WERI-Rb-1 (cell line): ENCODE data around the gene NCOA4.
A peak's percentile ranks its signal among the peaks of the same experiment; 100 is the strongest.

Source experiments
- DNase-seq: peaks from one replicate; pipeline ENCODE4 v3.0.0-alpha.2; 2020
- H3K27ac ChIP-seq: fragments of 250-450 bp; sonication (Bioruptor Pico); 2 replicates; pipeline ENCODE4 v1.5.1; 2020; ENCODE audit warnings: mild to moderate bottlenecking, moderate library complexity
- H3K27me3 ChIP-seq: fragments of 250-450 bp; sonication (Bioruptor Pico); 2 replicates; pipeline ENCODE4 v1.5.1; 2021; ENCODE audit warnings: mild to moderate bottlenecking, low read depth, moderate library complexity; ENCODE audit not compliant: insufficient read depth, severe bottlenecking
- H3K36me3 ChIP-seq: fragments of 250-450 bp; sonication (Bioruptor Pico); 2 replicates; pipeline ENCODE4 v1.5.1; 2020; ENCODE audit warnings: mild to moderate bottlenecking, moderate library complexity
- H3K4me3 ChIP-seq: 2 replicates; pipeline ENCODE4 v1.5.1; 2011; ENCODE audit warnings: low read depth, mild to moderate bottlenecking, control low read depth, low read length
- H3K9me3 ChIP-seq: fragments of 250-450 bp; sonication (Bioruptor Pico); 2 replicates; pipeline ENCODE4 v1.5.1; 2021; ENCODE audit warnings: mild to moderate bottlenecking, moderate library complexity; ENCODE audit not compliant: severe bottlenecking
- CTCF ChIP-seq: IDR thresholded peaks from 2 replicates; pipeline ENCODE4 v1.5.1; 2011; ENCODE audit warnings: low read depth, mild to moderate bottlenecking, control low read depth, inconsistent platforms, low read length

NCOA4 gene

GRCh38 chr10:46030091-46030937, at the start of gene NCOA4:
NCOA4 (minus strand) TSS chr10:46030623; CDS start chr10:46016680, 13,943 bp downstream.
- DNase-seq, result peak; percentile 98
- Histone ChIP-seq H3K9me3 (no peaks in the 10 kb centered on the region), H3K4me3 (peak within 1 kb of the TSS; percentile 83), H3K36me3 (no peaks in the 10 kb centered on the region; the same call in 1 of the 2 replicates), H3K27me3 (no peaks in the 10 kb centered on the region), H3K27ac (peak within 1 kb of the TSS; percentile 86)
- TF ChIP-seq CTCF, result peak; percentile 79

DNA sequence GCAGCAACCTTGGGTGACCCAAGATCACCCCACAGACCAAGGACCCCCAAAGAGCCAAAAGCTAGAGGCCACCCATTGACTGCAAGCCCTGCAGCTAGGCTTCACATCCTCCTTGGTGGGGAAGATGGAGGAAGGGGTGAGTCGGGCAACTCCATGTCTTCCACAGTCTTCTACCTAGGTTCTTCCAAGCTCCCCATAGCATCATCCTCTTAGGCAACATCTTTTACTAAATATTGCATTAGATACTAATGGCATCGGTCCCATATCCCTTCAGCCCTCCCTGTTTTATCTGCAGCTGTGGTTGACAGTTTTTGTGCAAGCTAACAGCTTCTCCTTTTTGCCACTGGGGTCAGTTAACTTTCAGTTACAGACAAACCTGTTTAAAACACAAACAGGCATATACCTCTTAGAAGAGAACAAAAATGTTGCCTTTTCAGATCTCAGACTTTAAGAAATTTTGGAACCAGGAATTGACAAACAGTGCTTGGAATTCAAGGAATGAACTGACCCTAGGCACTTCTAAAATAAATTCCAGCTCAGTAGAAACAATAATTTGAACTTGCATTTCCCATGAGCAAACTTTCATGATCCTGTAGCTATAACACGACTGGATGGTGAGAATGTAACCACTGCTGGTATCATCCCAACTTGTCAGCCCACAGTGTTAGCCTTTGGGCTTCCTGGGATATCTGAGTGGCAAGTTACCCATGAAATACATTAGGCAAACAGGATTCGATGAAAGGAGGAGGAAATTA, 49.6 kb upstream of the NCOA4 start:
- Histone ChIP-seq H3K27ac (no peak overlapping the region), H3K36me3 (no peaks in the 10 kb centered on the region), H3K9me3 (no peaks in the 10 kb centered on the region), H3K27me3 (no peaks in the 10 kb centered on the region), H3K4me3 (no peak overlapping the region)
- no peak for TF ChIP-seq CTCF
- DNase-seq, result no peak

GRCh38 chr10:46077731-46078413, 47.4 kb upstream of the NCOA4 start:
- Histone ChIP-seq H3K27me3 (no peaks in the 10 kb centered on the region), H3K27ac (no peak overlapping the region), H3K9me3 (no peaks in the 10 kb centered on the region), H3K4me3 (no peak overlapping the region), H3K36me3 (no peaks in the 10 kb centered on the region)
- TF ChIP-seq CTCF, result no peak
- no peak for DNase-seq

DNA sequence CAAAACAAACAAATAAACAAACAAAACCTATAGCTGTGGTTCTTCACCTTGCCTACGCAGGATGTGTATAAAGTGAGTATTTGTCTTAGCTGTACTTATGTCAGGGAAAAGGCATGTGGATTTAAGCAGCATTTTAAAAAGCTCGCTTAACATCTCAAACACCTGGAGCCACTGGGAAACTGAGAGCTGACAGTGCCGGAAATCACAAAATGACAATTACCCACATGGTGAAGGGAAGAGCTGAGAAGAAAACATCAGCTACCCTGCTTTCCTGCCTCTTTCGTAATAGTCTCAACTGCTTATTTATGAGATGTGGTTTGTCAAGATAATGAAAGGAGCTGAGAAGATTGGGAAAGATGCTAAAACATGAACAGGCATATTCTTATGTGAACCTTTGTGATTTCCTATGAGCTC, 46.7 kb upstream of the NCOA4 start:
- H3K27me3 ChIP-seq, result no peaks in the 10 kb centered on the region
- H3K36me3 ChIP-seq, result no peaks in the 10 kb centered on the region
- no peak for TF ChIP-seq CTCF
- H3K4me3 ChIP-seq, result no peak overlapping the region
- no peak overlapping the region for H3K27ac ChIP-seq
- H3K9me3 ChIP-seq, result no peaks in the 10 kb centered on the region
- no peak for DNase-seq

DNA sequence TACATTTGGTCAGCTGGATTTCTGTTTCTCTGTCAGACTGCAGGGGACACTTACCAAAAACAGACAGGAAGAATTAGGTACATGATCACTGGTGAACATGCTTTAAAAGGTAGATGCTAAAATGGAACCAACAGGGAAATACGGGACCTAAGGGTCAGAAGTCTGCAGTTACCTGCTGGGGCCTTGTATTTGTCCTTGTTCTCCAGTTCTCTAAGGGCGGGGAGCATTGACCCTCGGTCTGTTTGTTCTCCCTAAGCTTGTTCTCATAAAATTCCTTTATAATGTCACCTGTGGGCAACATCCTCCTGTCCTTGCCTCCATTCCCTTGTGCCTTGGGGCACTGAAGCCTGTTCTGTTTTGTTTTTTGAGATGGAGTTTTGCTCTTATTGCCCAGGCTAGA, 45.4 kb upstream of the NCOA4 start:
- Histone ChIP-seq H3K36me3 (no peaks in the 10 kb centered on the region), H3K4me3 (no peak overlapping the region), H3K9me3 (no peaks in the 10 kb centered on the region), H3K27ac (no peak overlapping the region), H3K27me3 (no peaks in the 10 kb centered on the region)
- no peak for TF ChIP-seq CTCF
- no peak for DNase-seq
